Gastrocnemius medialis (tissue), 4 donors: Measurements from ENCODE around the gene KRTAP4-2. TPM values are rescaled to one million over a fixed set of nuclear protein-coding genes. Genes with fewer than 3 reads are reported as not detected.

Source experiments
- ATAC-seq, 2 donors: fragments of 150-250 bp; one replicate each; pipeline ENCODE4 v1.9.1; 2016
- DNase-seq, 2 donors: peaks; one replicate each; pipeline ENCODE4 v3.0.0-alpha.2; 2019
- H3K27ac ChIP-seq, 4 donors: fragments of 200-600 bp; sonication (generic); 1 replicate in 1 of 4; 2 replicates in 3 of 4; pipeline ENCODE4 v1.5.1; 2016 to 2018; ENCODE audit warnings: mild to moderate bottlenecking in 2 of 4, moderate library complexity in 1 of 4
- H3K27me3 ChIP-seq, 3 donors: fragments of 200-600 bp; sonication (generic) in 2 of 3; 1 replicate in 1 of 3; 2 replicates in 2 of 3; pipeline versions ENCODE4 v1.5.1 to v1.6.0; 2016 to 2019; ENCODE audit warnings: mild to moderate bottlenecking in 1 of 3, moderate library complexity in 1 of 3
- H3K36me3 ChIP-seq, 2 donors: fragments of 200-600 bp; sonication (generic) in 1 of 2; one replicate each; pipeline ENCODE4 v1.5.1; 2017 to 2018
- H3K4me1 ChIP-seq, 2 donors: fragments of 200-600 bp; sonication (generic) in 1 of 2; one replicate each; pipeline ENCODE4 v1.5.1; 2016 to 2017; ENCODE audit warnings: mild to moderate bottlenecking in 2 of 2
- H3K4me3 ChIP-seq, 4 donors: fragments of 200-600 bp; sonication (generic) in 3 of 4; 1 replicate in 1 of 4; 2 replicates in 3 of 4; pipeline ENCODE4 v1.5.1; 2016 to 2019; ENCODE audit warnings: mild to moderate bottlenecking in 2 of 4
- H3K9me3 ChIP-seq, 3 donors: fragments of 200-600 bp; sonication (generic) in 2 of 3; 1 replicate in 1 of 3; 2 replicates in 2 of 3; pipeline ENCODE4 v1.5.1; 2016 to 2019
- POLR2A ChIP-seq, 2 donors: fragments of 450-650 bp; IDR thresholded peaks; one replicate each; pipeline ENCODE4 v1.6.1; 2017; ENCODE audit warnings: antibody characterized with exemption in 2 of 2, mild to moderate bottlenecking in 2 of 2, moderate library complexity in 2 of 2
- in situ Hi-C, 4 donors: fragments of 200-750 bp; cut with MboI; loops; one replicate each; pipeline versions ENCODE4 v1.15.0 to v1.8.0; 2017; ENCODE audit warnings: low sequenced_read_pairs in 4 of 4
- intact Hi-C: fragments of 100-400 bp; cut with DNase I; formaldehyde crosslinking; loops from one replicate; pipeline ENCODE4 v1.15.1; 2023; ENCODE audit warnings: low total_unique reads
- total RNA-seq, 4 donors: library from RNA; depleted of rRNA; stranded (reverse); fragments of >200 nt; gene quantifications; one replicate each; pipeline versions ENCODE4 v1.1.0 to v1.2.3, GENCODE V29; 2016
- TF ChIP-seq, protein P1 (sequence below), 5 experiments: fragments of 450-650 bp in 3 of 5; fragments of 200-600 bp in 2 of 5; sonication (generic) in 2 of 5; IDR thresholded peaks in 4 of 5; conservative IDR thresholded peaks in 1 of 5; 1 replicate in 4 of 5; 2 replicates in 1 of 5; pipeline ENCODE4 v1.5.1; 2016 to 2019; ENCODE audit warnings: antibody characterized with exemption in 5 of 5, mild to moderate bottlenecking in 3 of 5, moderate library complexity in 3 of 5

The KRTAP4-2 gene
- total RNA-seq, 4 donors from 2014 or later = not detected

GRCh38 chr17:41133880-41134735 is 43.9 kb downstream of the KRTAP4-2 start:
- Histone ChIP-seq H3K4me3 (no peak overlapping the region), H3K36me3 (no peaks in the 10 kb centered on the region), H3K9me3 (no peaks in the 10 kb centered on the region), H3K27ac (no peak overlapping the region), H3K4me1 (no peaks in the 10 kb centered on the region), H3K27me3 (peaks cover 0 to 6% (median 0%) of the 10 kb centered on the region in 3 donors)
- in situ Hi-C loops (no loop called here), intact Hi-C loops (no loop called here)
- TF ChIP-seq, protein P1, sequence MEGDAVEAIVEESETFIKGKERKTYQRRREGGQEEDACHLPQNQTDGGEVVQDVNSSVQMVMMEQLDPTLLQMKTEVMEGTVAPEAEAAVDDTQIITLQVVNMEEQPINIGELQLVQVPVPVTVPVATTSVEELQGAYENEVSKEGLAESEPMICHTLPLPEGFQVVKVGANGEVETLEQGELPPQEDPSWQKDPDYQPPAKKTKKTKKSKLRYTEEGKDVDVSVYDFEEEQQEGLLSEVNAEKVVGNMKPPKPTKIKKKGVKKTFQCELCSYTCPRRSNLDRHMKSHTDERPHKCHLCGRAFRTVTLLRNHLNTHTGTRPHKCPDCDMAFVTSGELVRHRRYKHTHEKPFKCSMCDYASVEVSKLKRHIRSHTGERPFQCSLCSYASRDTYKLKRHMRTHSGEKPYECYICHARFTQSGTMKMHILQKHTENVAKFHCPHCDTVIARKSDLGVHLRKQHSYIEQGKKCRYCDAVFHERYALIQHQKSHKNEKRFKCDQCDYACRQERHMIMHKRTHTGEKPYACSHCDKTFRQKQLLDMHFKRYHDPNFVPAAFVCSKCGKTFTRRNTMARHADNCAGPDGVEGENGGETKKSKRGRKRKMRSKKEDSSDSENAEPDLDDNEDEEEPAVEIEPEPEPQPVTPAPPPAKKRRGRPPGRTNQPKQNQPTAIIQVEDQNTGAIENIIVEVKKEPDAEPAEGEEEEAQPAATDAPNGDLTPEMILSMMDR (IDR thresholded peaks at IDR 0.05 in 4 of 5, conservative IDR thresholded peaks at IDR 0.05 in 1 of 5) = no peak
- TF ChIP-seq POLR2A (IDR thresholded peaks at IDR 0.05) = no peak
- DNase-seq (no peak), ATAC-seq (no peak)

- DNase-seq = no peak
- no peak overlapping the region for H3K27ac ChIP-seq
- TF ChIP-seq POLR2A (IDR thresholded peaks at IDR 0.05) = no peak
- TF ChIP-seq, protein P1 (IDR thresholded peaks at IDR 0.05 in 4 of 5, conservative IDR thresholded peaks at IDR 0.05 in 1 of 5) = no peak
- H3K27me3 ChIP-seq = peaks cover 0 to 3% (median 0%) of the 10 kb centered on the region in 3 donors
- in situ Hi-C loops = no loop called here
- intact Hi-C loops = no loop called here
- H3K36me3 ChIP-seq = no peaks in the 10 kb centered on the region
- H3K4me3 ChIP-seq = no peak overlapping the region
- ATAC-seq = no peak
- H3K9me3 ChIP-seq = no peaks in the 10 kb centered on the region
- H3K4me1 ChIP-seq = no peaks in the 10 kb centered on the region
Observed at GRCh38 chr17:41131979-41132378, 46.0 kb downstream of the KRTAP4-2 start.

Other genes with a start within 250 kb of the KRTAP4-2 start
- gene KRT23, start 240.6 kb downstream of the KRTAP4-2 start, total RNA-seq = under 1 TPM in 1 of 4 donors, not detected in 3; 0.42 TPM
- not detected for gene KRT39, start 211.3 kb downstream of the KRTAP4-2 start, total RNA-seq
- not detected for gene KRT40, start 193.9 kb downstream of the KRTAP4-2 start, total RNA-seq
- not detected for gene KRTAP3-3, start 184.1 kb downstream of the KRTAP4-2 start, total RNA-seq
- not detected for gene KRTAP3-2, start 178.3 kb downstream of the KRTAP4-2 start, total RNA-seq
- not detected for gene KRTAP3-1, start 169.1 kb downstream of the KRTAP4-2 start, total RNA-seq
- not detected for gene KRTAP1-5, start 151.0 kb downstream of the KRTAP4-2 start, total RNA-seq
- gene KRTAP1-4, start 148.0 kb downstream of the KRTAP4-2 start, total RNA-seq = not detected
- not detected for gene KRTAP1-3, start 143.3 kb downstream of the KRTAP4-2 start, total RNA-seq
- gene KRTAP1-1, start 136.8 kb downstream of the KRTAP4-2 start, total RNA-seq = not detected
- gene KRTAP2-1, start 130.9 kb downstream of the KRTAP4-2 start, total RNA-seq = not detected
- gene KRTAP2-2, start 123.0 kb downstream of the KRTAP4-2 start, total RNA-seq = not detected
- gene KRTAP2-3, start 118.1 kb downstream of the KRTAP4-2 start, total RNA-seq = not detected
- not detected for gene KRTAP2-4, start 112.3 kb downstream of the KRTAP4-2 start, total RNA-seq
- not detected for gene KRTAP4-7, start 94.1 kb downstream of the KRTAP4-2 start, total RNA-seq
- not detected for gene KRTAP4-8, start 80.1 kb downstream of the KRTAP4-2 start, total RNA-seq
- not detected for gene KRTAP4-16, start 76.0 kb downstream of the KRTAP4-2 start, total RNA-seq
- gene KRTAP4-9, start 72.8 kb downstream of the KRTAP4-2 start, total RNA-seq = not detected
- not detected for gene KRTAP4-11, start 59.8 kb downstream of the KRTAP4-2 start, total RNA-seq
- not detected for gene KRTAP4-12, start 54.0 kb downstream of the KRTAP4-2 start, total RNA-seq
- not detected for gene KRTAP4-6, start 37.7 kb downstream of the KRTAP4-2 start, total RNA-seq
- gene KRTAP4-5, start 28.4 kb downstream of the KRTAP4-2 start, total RNA-seq = not detected
- not detected for gene KRTAP4-4, start 17.5 kb downstream of the KRTAP4-2 start, total RNA-seq
- gene KRTAP4-3, start 10.0 kb downstream of the KRTAP4-2 start, total RNA-seq = not detected
- gene KRTAP4-1, start 6.7 kb upstream of the KRTAP4-2 start, total RNA-seq = not detected
- gene KRTAP9-1, start 11.7 kb upstream of the KRTAP4-2 start, total RNA-seq = not detected
- gene KRTAP9-2, start 48.4 kb upstream of the KRTAP4-2 start, total RNA-seq = not detected
- not detected for gene KRTAP9-3, start 54.2 kb upstream of the KRTAP4-2 start, total RNA-seq
- gene KRTAP9-8, start 59.8 kb upstream of the KRTAP4-2 start, total RNA-seq = not detected
- not detected for gene KRTAP9-4, start 71.5 kb upstream of the KRTAP4-2 start, total RNA-seq
- not detected for gene KRTAP9-9, start 77.2 kb upstream of the KRTAP4-2 start, total RNA-seq
- not detected for gene KRTAP9-6, start 87.2 kb upstream of the KRTAP4-2 start, total RNA-seq
- gene KRTAP9-7, start 97.5 kb upstream of the KRTAP4-2 start, total RNA-seq = not detected
- not detected for gene KRTAP29-1, start 124.6 kb upstream of the KRTAP4-2 start, total RNA-seq
- gene KRTAP16-1, start 131.1 kb upstream of the KRTAP4-2 start, total RNA-seq = not detected
- gene KRTAP17-1, start 137.5 kb upstream of the KRTAP4-2 start, total RNA-seq = not detected
- not detected for gene KRT33A, start 172.6 kb upstream of the KRTAP4-2 start, total RNA-seq
- gene KRT33B, start 191.6 kb upstream of the KRTAP4-2 start, total RNA-seq = not detected
- gene KRT34, start 204.1 kb upstream of the KRTAP4-2 start, total RNA-seq = not detected
- 1 to 10 TPM in 1 of 4 donors, under 1 TPM in 3; 0.39 to 1.1 (median 0.62) TPM for gene KRT31, start 219.4 kb upstream of the KRTAP4-2 start, total RNA-seq
- not detected for gene KRT37, start 246.4 kb upstream of the KRTAP4-2 start, total RNA-seq